ENCODE data around the gene PLP2. TPM values are rescaled to one million over a fixed set of nuclear protein-coding genes. Genes with fewer than 3 reads are reported as not detected.
"Not testable (repeated sequence)": the region's sequence is repeated elsewhere in the genome, so short reads cannot be mapped to it uniquely, and the experiment has no call there.

PLP2 gene
- total RNA-seq, 1 donor from 2014 or later = 12.2 TPM

GRCh38 chrX:49163555-49164419 is 7.9 kb upstream of the PLP2 start:
- DNase-seq (ENCODE audit: low read depth in 2 of 2) = peak; percentile 63 to 84

- no peak for DNase-seq (ENCODE audit: low read depth in 2 of 2)
Observed at GRCh38 chrX:49164589-49165360, 6.9 kb upstream of the PLP2 start.

GRCh38 chrX:49165901-49166881 is 5.5 kb upstream of the PLP2 start:
- DNase-seq (ENCODE audit: low read depth in 2 of 2) = peak; percentile 76 to 81

GRCh38 chrX:49166914-49167739 is 4.6 kb upstream of the PLP2 start:
- DNase-seq (ENCODE audit: low read depth in 2 of 2) = peak in 1 of 2 donors; percentile 58

GRCh38 chrX:49167740-49168108 is 4.0 kb upstream of the PLP2 start:
- DNase-seq (ENCODE audit: low read depth in 2 of 2) = no peak

GRCh38 chrX:49172280-49172780 is 632 bp downstream of the PLP2 start:
- DNase-seq (ENCODE audit: low read depth in 2 of 2) = peak in 1 of 2 donors; percentile 38

- not testable (repeated sequence) for DNase-seq (ENCODE audit: low read depth in 2 of 2)
Observed at GRCh38 chrX:49173544-49173943, 1.8 kb downstream of the PLP2 start.

- DNase-seq (ENCODE audit: low read depth in 2 of 2) = peak in 1 of 2 donors; percentile 8
Observed at GRCh38 chrX:49174723-49175122, 3.0 kb downstream of the PLP2 start.

GRCh38 chrX:49175435-49176274 is 4.0 kb downstream of the PLP2 start:
- DNase-seq (ENCODE audit: low read depth in 2 of 2) = no peak

GRCh38 chrX:49176421-49177326 is 5.0 kb downstream of the PLP2 start:
- DNase-seq (ENCODE audit: low read depth in 2 of 2) = no peak

GRCh38 chrX:49177338-49177833 is 5.7 kb downstream of the PLP2 start:
- DNase-seq (ENCODE audit: low read depth in 2 of 2) = no peak

- no peak for DNase-seq (ENCODE audit: low read depth in 2 of 2)
Observed at GRCh38 chrX:49177873-49178480, 6.3 kb downstream of the PLP2 start.

- no peak for DNase-seq (ENCODE audit: low read depth in 2 of 2)
Observed at GRCh38 chrX:49178537-49178936, 6.8 kb downstream of the PLP2 start.

- no peak for DNase-seq (ENCODE audit: low read depth in 2 of 2)
Observed at GRCh38 chrX:49179358-49179757, 7.7 kb downstream of the PLP2 start.

- DNase-seq (ENCODE audit: low read depth in 2 of 2) = no peak
Observed at GRCh38 chrX:49183701-49184281, 12.1 kb downstream of the PLP2 start.

- peak in 1 of 2 donors; percentile 86 for DNase-seq (ENCODE audit: low read depth in 2 of 2)
Observed at GRCh38 chrX:49184294-49185281, 12.9 kb downstream of the PLP2 start.

Data from dermis microvascular lymphatic vessel endothelial cell (primary cell).